HG03097 (cell line): ENCODE measurements around the gene GNGT2.
"Not testable (repeated sequence)": the region's sequence is repeated elsewhere in the genome, so short reads cannot be mapped to it uniquely, and the experiment has no call there.

Experiments used
- ATAC-seq: cut with Tn5 transposase; IDR thresholded peaks from one replicate; pipeline ENCODE4 v1.9.1; 2021; ENCODE audit not compliant: unreplicated experiment, low FRiP score

Gene GNGT2

GRCh38 chr17:49180998-49181635, 29.3 kb downstream of the GNGT2 start:
- no peak for ATAC-seq

- ATAC-seq: no peak
These were observed 30.1 kb downstream of the GNGT2 start for GRCh38 chr17:49180303-49180702.

- not testable (repeated sequence) for ATAC-seq
These were observed 34.4 kb downstream of the GNGT2 start for GRCh38 chr17:49175978-49176377.

GRCh38 chr17:49170711-49171110, 39.7 kb downstream of the GNGT2 start:
- ATAC-seq: not testable (repeated sequence)

GRCh38 chr17:49170216-49170615, 40.2 kb downstream of the GNGT2 start:
- ATAC-seq: no peak

- no peak for ATAC-seq
These were observed 41.7 kb downstream of the GNGT2 start for GRCh38 chr17:49168706-49169105.

- ATAC-seq: no peak
These were observed 45.2 kb downstream of the GNGT2 start for GRCh38 chr17:49165143-49165542.

GRCh38 chr17:49162866-49163265, 47.5 kb downstream of the GNGT2 start:
- ATAC-seq: no peak

- ATAC-seq: no peak
These were observed 52.6 kb downstream of the GNGT2 start for GRCh38 chr17:49157784-49158183.

- no peak for ATAC-seq
These were observed 54.1 kb downstream of the GNGT2 start for GRCh38 chr17:49156256-49156655.
